Sigmoid colon (tissue), 7 donors: Measurements from ENCODE around the gene RNF135. TPM values are rescaled to one million over a fixed set of nuclear protein-coding genes. Genes with fewer than 3 reads are reported as not detected.

Source experiments
- DNase-seq: peaks from one replicate; pipeline ENCODE4 v3.0.0-alpha.2; 2019
- H3K27ac ChIP-seq, 4 donors: fragments of 200-600 bp; sonication (generic); one replicate each; pipeline ENCODE4 v1.5.1; 2016 to 2019; ENCODE audit warnings: mild to moderate bottlenecking in 1 of 4
- H3K27me3 ChIP-seq, 3 donors: fragments of 200-600 bp; sonication (generic); one replicate each; pipeline ENCODE4 v1.5.1; 2019; ENCODE audit warnings: mild to moderate bottlenecking in 1 of 3
- H3K36me3 ChIP-seq, 4 donors: fragments of 200-600 bp; sonication (generic); one replicate each; pipeline ENCODE4 v1.5.1; 2016 to 2019
- H3K4me1 ChIP-seq, 4 donors: fragments of 200-600 bp; sonication (generic); one replicate each; pipeline ENCODE4 v1.5.1; 2017 to 2019
- H3K4me3 ChIP-seq, 4 donors: fragments of 200-600 bp; sonication (generic); one replicate each; pipeline ENCODE4 v1.5.1; 2017 to 2019; ENCODE audit warnings: mild to moderate bottlenecking in 2 of 4, moderate library complexity in 1 of 4
- H3K9me3 ChIP-seq, 4 donors: fragments of 200-600 bp in 3 of 4; sonication (generic) in 3 of 4; one replicate each; pipeline versions ENCODE4 v1.5.1 to v1.6.1; 2013 to 2019
- EP300 ChIP-seq, 4 donors: sonication (generic); formaldehyde crosslinking; IDR thresholded peaks; one replicate each; pipeline ENCODE4 v1.6.1; 2017; ENCODE audit warnings: antibody characterized with exemption in 4 of 4
- POLR2A ChIP-seq, 2 donors: fragments of 450-650 bp; IDR thresholded peaks; one replicate each; pipeline ENCODE4 v1.6.1; 2016; ENCODE audit warnings: antibody characterized with exemption in 2 of 2, mild to moderate bottlenecking in 2 of 2, moderate library complexity in 2 of 2
- POLR2AphosphoS5 ChIP-seq, 4 donors: sonication (generic); formaldehyde crosslinking; IDR thresholded peaks; one replicate each; pipeline ENCODE4 v1.6.1; 2017; ENCODE audit warnings: antibody characterized with exemption in 4 of 4
- WGBS, 2 donors: extraction: QIAGEN DNeasy Blood & Tissue Kit; methylation state at CpG; one replicate each; pipeline ENCODE4 v1.1.7; 2013; 5-methylcytosine and 5-hydroxymethylcytosine counted together
- intact Hi-C: fragments of 100-400 bp; cut with DNase I; formaldehyde crosslinking; loops from one replicate; pipeline ENCODE4 v1.15.1; 2023
- polyA plus RNA-seq, 3 donors: library from polyadenylated mRNA; stranded (reverse); fragments of 200-250 nt; gene quantifications; one replicate each; pipeline ENCODE4 v1.2.3, GENCODE V29; 2013
- total RNA-seq, 4 donors: library from RNA; depleted of rRNA; stranded (reverse); fragments of >200 nt; gene quantifications; one replicate each; pipeline ENCODE4 v1.1.0, GENCODE V29; 2016
- TF ChIP-seq, protein P1 (sequence below), 4 experiments: fragments of 450-650 bp in 3 of 4; fragments of 200-600 bp in 1 of 4; IDR thresholded peaks; one replicate each; pipeline ENCODE4 v1.5.1; 2016 to 2019; ENCODE audit warnings: antibody characterized with exemption in 4 of 4, mild to moderate bottlenecking in 3 of 4, moderate library complexity in 2 of 4
- donor health status: healthy with polysubstance abuse.
- donor health status: Bipolar disorder and iron deficiency.
- donor health status: healthy.

The RNF135 gene
- total and polyA plus RNA-seq, 7 donors = 13.0 to 28.2 (median 19.0) TPM

DNA sequence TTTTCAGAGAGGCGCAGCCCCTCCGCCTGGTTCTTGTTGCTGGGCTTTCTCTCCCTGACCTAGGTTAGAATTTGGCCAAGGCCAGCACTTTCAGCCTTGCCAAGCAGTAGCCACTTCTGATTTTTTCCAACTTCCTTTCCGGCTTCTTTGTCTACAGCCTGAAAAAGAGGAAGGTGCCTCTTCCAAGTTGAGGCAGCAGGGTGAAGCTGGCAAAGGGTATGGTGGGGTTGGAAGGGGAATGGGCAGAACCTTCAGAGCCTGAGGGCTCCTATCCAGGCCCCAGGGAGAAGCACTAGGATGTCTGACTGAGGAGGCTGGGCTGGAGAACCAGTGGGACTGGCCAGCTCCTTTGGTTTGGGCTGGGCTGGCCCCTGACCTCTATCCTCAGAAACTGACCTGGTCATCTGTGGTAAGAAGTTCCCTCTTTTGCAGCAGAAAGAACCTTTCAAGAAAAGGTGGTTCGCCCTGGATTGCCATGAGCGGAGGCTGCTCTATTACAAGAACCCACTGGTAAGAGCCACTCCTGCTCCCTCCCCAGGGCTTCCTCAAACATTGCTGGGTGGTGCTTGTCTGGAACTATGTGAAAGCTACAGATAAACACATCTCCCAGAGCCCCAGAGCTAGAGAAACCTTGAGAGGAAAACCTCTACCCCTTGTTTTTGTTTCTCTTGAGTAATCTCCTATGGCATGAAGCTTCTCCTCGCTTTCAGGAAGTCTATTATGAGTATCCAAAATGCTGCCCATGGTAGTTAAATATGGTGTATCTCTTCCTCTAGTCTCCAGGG lies 16.6 kb upstream of the RNF135 start:
- TF ChIP-seq POLR2A (IDR thresholded peaks at IDR 0.05) (no peak), POLR2AphosphoS5 (IDR thresholded peaks at IDR 0.05) (no peak), EP300 (IDR thresholded peaks at IDR 0.05) (no peak)
- TF ChIP-seq, protein P1, sequence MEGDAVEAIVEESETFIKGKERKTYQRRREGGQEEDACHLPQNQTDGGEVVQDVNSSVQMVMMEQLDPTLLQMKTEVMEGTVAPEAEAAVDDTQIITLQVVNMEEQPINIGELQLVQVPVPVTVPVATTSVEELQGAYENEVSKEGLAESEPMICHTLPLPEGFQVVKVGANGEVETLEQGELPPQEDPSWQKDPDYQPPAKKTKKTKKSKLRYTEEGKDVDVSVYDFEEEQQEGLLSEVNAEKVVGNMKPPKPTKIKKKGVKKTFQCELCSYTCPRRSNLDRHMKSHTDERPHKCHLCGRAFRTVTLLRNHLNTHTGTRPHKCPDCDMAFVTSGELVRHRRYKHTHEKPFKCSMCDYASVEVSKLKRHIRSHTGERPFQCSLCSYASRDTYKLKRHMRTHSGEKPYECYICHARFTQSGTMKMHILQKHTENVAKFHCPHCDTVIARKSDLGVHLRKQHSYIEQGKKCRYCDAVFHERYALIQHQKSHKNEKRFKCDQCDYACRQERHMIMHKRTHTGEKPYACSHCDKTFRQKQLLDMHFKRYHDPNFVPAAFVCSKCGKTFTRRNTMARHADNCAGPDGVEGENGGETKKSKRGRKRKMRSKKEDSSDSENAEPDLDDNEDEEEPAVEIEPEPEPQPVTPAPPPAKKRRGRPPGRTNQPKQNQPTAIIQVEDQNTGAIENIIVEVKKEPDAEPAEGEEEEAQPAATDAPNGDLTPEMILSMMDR (IDR thresholded peaks at IDR 0.05) = no peak
- peak; percentile 63 for DNase-seq
- H3K4me1 ChIP-seq = peaks cover 0 to 8% (median 7%) of the 10 kb centered on the region in 4 donors
- no peak overlapping the region for H3K4me3 ChIP-seq
- intact Hi-C loops = no loop called here
- no peaks in the 10 kb centered on the region for H3K27me3 ChIP-seq
- H3K36me3 ChIP-seq = no peaks in the 10 kb centered on the region
- whole genome bisulfite sequencing, 2 donors = 83 to 89% methylated on average over 6 of the region's 6 CpGs
- no peaks in the 10 kb centered on the region for H3K9me3 ChIP-seq
- H3K27ac ChIP-seq = peak overlapping the region; percentile 12 to 50 (median 38)

DNA sequence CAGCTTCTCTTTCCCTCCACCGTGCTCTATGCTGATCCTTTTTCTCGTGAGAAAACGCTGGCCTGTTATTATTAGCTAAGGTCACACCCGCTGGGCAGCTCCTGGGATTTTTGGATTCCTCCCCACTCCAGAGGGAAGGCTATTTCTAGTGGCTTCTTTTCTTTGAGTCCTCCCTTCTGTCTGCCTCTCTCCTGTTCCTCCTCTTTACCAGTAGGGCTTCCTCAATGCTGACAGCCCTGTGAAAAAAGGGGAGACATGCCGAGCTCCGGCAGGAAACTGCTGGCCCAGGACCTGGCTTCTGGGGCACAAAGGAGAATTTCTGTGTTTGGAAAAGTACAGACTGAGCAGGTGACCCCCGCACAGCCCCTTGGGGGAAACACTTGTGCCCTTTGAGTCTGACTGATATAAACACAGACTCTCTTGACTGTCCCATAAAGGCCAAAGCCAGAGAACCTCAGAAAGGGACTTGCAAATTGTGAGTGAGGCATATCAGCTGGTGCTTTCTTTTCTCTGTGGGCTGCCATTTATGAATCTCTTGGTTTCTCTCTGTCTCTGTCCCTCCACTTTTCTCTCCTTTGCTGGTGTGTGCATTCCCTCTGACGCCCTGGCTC lies 14.0 kb upstream of the RNF135 start:
- intact Hi-C loops = no loop called here
- Histone ChIP-seq H3K4me1 (peaks cover 0 to 7% (median 2%) of the 10 kb centered on the region in 4 donors), H3K36me3 (no peaks in the 10 kb centered on the region), H3K27ac (peak overlapping the region; percentile 10 to 61 (median 50)), H3K4me3 (no peak overlapping the region), H3K27me3 (no peaks in the 10 kb centered on the region), H3K9me3 (no peaks in the 10 kb centered on the region)
- no peak for DNase-seq
- 61 to 71% methylated on average over 8 of the region's 8 CpGs for WGBS, 2 donors
- TF ChIP-seq, protein P1 (IDR thresholded peaks at IDR 0.05) = peak in 1 of 4 experiments; percentile 8
- TF ChIP-seq POLR2AphosphoS5 (IDR thresholded peaks at IDR 0.05) = no peak

DNA sequence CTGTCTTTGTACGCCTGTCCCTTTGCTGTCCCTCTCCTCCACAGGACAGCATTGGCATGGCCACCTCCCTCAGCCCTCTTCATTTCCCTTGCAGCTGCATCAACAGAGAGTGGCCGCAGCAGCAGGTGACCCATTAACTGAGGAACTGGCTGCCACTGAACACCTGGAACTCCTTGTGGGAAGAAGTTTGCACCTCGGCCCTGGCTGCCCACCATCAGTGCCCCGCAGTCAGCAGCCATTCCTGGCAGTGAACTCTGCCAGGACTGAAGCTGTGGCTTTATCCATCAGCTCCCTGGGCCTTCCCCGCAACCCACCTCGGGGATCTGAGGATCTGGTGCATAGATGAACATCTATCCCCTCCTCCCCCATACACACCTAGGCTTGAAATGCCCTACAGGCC lies 13.1 kb upstream of the RNF135 start:
- no peak for DNase-seq
- WGBS, 2 donors = 90 to 91% methylated on average over 6 of the region's 6 CpGs
- H3K4me1 ChIP-seq = peaks cover 0 to 7% (median 2%) of the 10 kb centered on the region in 4 donors
- no peak overlapping the region for H3K4me3 ChIP-seq
- TF ChIP-seq EP300 (IDR thresholded peaks at IDR 0.05) = no peak
- TF ChIP-seq, protein P1 (IDR thresholded peaks at IDR 0.05) = no peak
- no peak for TF ChIP-seq POLR2A (IDR thresholded peaks at IDR 0.05)
- no peak for TF ChIP-seq POLR2AphosphoS5 (IDR thresholded peaks at IDR 0.05)
- H3K27ac ChIP-seq = peak overlapping the region in 2 of 4 donors; percentile 46 to 61
- H3K36me3 ChIP-seq = no peaks in the 10 kb centered on the region
- no peaks in the 10 kb centered on the region for H3K9me3 ChIP-seq
- no peaks in the 10 kb centered on the region for H3K27me3 ChIP-seq
- intact Hi-C loops = no loop called here

DNA sequence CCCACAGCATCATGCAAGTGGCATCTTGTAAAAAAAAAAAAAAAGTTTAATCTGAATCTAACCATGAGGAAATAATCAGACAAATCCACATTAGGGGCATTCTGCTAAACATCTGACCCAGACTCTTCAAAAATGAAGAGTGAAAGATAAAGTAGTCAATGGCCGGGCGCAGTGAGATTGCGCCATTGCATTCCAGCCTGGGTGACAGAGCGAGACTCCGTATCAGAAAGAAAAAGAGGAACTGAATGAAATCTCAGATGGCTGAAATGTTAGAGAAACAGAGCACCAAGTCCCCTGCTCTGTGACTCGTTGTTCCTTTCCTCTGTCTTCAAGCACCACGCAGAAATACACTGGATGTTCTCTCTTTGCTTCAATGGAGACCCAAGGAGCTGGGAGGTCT lies 12.7 kb upstream of the RNF135 start:
- TF ChIP-seq POLR2AphosphoS5 (IDR thresholded peaks at IDR 0.05) (no peak), POLR2A (IDR thresholded peaks at IDR 0.05) (no peak), EP300 (IDR thresholded peaks at IDR 0.05) (no peak)
- TF ChIP-seq, protein P1 (IDR thresholded peaks at IDR 0.05) = no peak
- no peak for DNase-seq
- H3K4me3 ChIP-seq = no peak overlapping the region
- peak overlapping the region in 2 of 4 donors; percentile 31 to 46 for H3K27ac ChIP-seq
- no peaks in the 10 kb centered on the region for H3K36me3 ChIP-seq
- WGBS, 2 donors = 54 to 89% methylated on average over 7 of the region's 7 CpGs
- no peaks in the 10 kb centered on the region for H3K9me3 ChIP-seq
- H3K27me3 ChIP-seq = no peaks in the 10 kb centered on the region
- intact Hi-C loops = no loop called here
- H3K4me1 ChIP-seq = peaks cover 0 to 7% (median 2%) of the 10 kb centered on the region in 4 donors
